Activated T-helper 1 cell treated with anti-CD3 and anti-CD28 coated beads, Interleukin-12 subunit alpha, Interleukin-12 subunit beta, Interleukin-2, Interleukin-4 antibody, amounts not matched to agents 30 ng/mL and 10 ng/mL and 1 ng/mL, durations not matched to agents 14 hours and 24 hours and 36 hours (primary cell): Measurements from ENCODE around the gene CAND2. TPM values are rescaled to one million over a fixed set of nuclear protein-coding genes. Genes with fewer than 3 reads are reported as not detected.
"Not testable (repeated sequence)": the region's sequence is repeated elsewhere in the genome, so short reads cannot be mapped to it uniquely, and the experiment has no call there.

Experiments
- DNase-seq: peaks from one replicate; pipeline ENCODE4 v3.0.0; 2021; ENCODE audit warnings: low spot score
- H3K27ac Mint-ChIP-seq: one replicate; pipeline ENCODE4 v1.8.0; 2021; ENCODE audit warnings: mild to moderate bottlenecking, mixed read lengths
- H3K27me3 Mint-ChIP-seq: one replicate; pipeline ENCODE4 v1.8.0; 2022; ENCODE audit warnings: mild to moderate bottlenecking, moderate library complexity, mixed read lengths; ENCODE audit not compliant: insufficient read depth
- H3K36me3 Mint-ChIP-seq: one replicate; pipeline ENCODE4 v1.8.0; 2021; ENCODE audit warnings: low read depth, mixed read lengths
- H3K4me1 Mint-ChIP-seq: one replicate; pipeline ENCODE4 v1.8.0; 2021; ENCODE audit warnings: low read depth, mixed read lengths
- H3K4me3 Mint-ChIP-seq: one replicate; pipeline ENCODE4 v1.8.0; 2021; ENCODE audit warnings: mild to moderate bottlenecking, moderate library complexity, mixed read lengths
- H3K9me3 Mint-ChIP-seq: one replicate; pipeline ENCODE4 v1.8.0; 2021; ENCODE audit warnings: mixed read lengths
- intact Hi-C: fragments of 100-400 bp; cut with micrococcal nuclease; formaldehyde crosslinking; loops from one replicate; pipeline ENCODE4 v1.15.1; 2024
- total RNA-seq: library from RNA; stranded (reverse); gene quantifications from 2 replicates; pipeline ENCODE4 v1.2.3, GENCODE V29; 2022

The CAND2 gene
- total RNA-seq, 1 donor from 2014 or later: 0.29 TPM

DNA sequence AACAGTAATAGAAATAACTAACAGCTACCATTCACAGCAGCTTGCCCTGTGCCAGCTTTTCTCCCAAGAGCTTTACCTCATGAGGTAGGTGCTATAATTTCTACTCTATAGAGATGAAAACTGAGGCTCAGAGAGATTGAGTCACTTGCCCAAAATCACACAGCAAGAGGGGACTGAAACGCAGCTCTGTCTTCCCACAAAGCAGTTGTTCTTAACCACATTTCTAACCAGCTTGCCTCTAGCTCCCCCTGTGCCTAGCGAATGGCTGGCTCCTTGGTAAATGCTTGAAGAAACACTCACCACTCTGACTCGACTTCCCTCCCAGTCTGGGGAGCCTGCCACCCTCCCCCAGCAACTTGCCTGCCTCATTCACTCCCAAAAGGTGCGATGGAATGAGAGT is 21.9 kb upstream of the CAND2 start:
- Mint-ChIP-seq H3K36me3 (no peaks in the 10 kb centered on the region), H3K27me3 (peaks cover 10% of the 10 kb centered on the region), H3K4me3 (no peak overlapping the region), H3K4me1 (no peaks in the 10 kb centered on the region), H3K27ac (no peak overlapping the region), H3K9me3 (no peaks in the 10 kb centered on the region)
- intact Hi-C loops: no loop called here
- no peak for DNase-seq

DNA sequence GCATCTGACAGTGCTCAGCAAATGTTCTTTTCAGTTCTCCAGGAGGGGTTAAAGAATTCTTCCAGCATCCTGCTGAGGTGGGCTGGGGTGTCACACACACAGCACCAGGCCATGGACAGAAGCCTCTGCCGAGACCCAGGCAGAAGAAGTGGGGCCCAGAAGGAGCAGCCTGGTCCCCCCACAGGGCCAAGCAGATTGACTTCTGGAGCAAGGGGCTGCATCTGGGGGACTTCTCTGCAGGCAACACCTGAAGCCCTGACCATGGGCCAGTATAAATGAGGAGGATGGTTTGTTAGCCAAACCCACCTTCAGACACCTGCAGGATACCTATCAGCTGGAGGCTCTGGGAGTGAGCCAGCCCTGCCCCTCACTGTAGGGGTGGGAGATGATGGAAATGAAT is 21.3 kb upstream of the CAND2 start:
- Mint-ChIP-seq H3K4me3 (no peak overlapping the region), H3K36me3 (no peaks in the 10 kb centered on the region), H3K9me3 (no peaks in the 10 kb centered on the region), H3K4me1 (no peaks in the 10 kb centered on the region), H3K27ac (no peak overlapping the region), H3K27me3 (peaks cover 10% of the 10 kb centered on the region)
- DNase-seq: no peak
- intact Hi-C loops: no loop called here

DNA sequence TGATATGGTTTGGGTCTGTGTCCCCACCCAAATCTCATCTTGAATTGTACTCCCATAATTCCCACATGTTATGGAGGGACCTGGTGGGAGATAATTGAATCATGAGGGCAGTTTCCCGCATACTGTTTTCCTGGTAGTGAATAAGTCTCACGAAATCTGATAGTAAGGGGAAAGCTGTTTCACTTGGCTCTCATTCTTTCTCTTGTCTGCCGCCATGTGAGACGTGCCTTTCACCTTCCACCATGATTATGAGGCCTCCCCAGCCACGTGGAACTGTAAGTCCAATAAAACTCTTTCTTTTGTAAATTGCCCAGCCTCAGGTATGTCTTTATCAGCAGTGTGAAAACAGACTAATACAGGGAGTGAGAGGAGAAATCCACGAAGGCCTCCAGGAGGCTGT is 20.5 kb upstream of the CAND2 start:
- intact Hi-C loops, H3K27ac Mint-ChIP-seq, H3K36me3 Mint-ChIP-seq, H3K9me3 Mint-ChIP-seq, H3K4me1 Mint-ChIP-seq, H3K4me3 Mint-ChIP-seq, DNase-seq: not testable (repeated sequence)
- H3K27me3 Mint-ChIP-seq: peaks cover 10% of the 10 kb centered on the region

- Mint-ChIP-seq H3K9me3 (no peaks in the 10 kb centered on the region), H3K4me1 (no peaks in the 10 kb centered on the region), H3K27me3 (peaks cover 10% of the 10 kb centered on the region), H3K4me3 (no peak overlapping the region), H3K27ac (no peak overlapping the region), H3K36me3 (no peaks in the 10 kb centered on the region)
- DNase-seq: no peak
- intact Hi-C loops: no loop called here
Measured at GRCh38 chr3:12777171-12777570, 19.3 kb upstream of the CAND2 start.

DNA sequence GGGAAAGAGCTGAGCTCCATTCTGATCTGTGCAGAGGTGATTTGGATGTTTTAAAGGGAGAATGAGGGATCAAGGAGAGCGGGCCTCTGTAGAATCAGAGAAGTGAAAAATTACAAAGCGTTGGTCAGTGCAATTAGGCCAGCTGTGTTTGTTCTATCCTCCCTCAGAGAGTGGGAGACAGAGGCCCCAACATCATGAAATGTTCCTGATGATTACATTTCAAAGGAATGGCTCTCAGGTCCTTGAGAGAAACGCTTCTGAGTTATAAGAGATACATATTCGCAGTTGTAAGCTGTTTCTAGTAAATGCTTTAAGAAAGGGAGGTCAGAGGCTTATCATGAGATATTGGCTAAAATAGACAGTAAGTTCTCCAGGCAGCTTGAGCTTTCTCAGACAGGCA is 15.7 kb upstream of the CAND2 start:
- no peak for DNase-seq
- Mint-ChIP-seq H3K36me3 (no peaks in the 10 kb centered on the region), H3K4me3 (no peak overlapping the region), H3K27me3 (peaks cover 17% of the 10 kb centered on the region), H3K9me3 (no peaks in the 10 kb centered on the region), H3K4me1 (no peaks in the 10 kb centered on the region), H3K27ac (no peak overlapping the region)
- intact Hi-C loops: no loop called here

DNA sequence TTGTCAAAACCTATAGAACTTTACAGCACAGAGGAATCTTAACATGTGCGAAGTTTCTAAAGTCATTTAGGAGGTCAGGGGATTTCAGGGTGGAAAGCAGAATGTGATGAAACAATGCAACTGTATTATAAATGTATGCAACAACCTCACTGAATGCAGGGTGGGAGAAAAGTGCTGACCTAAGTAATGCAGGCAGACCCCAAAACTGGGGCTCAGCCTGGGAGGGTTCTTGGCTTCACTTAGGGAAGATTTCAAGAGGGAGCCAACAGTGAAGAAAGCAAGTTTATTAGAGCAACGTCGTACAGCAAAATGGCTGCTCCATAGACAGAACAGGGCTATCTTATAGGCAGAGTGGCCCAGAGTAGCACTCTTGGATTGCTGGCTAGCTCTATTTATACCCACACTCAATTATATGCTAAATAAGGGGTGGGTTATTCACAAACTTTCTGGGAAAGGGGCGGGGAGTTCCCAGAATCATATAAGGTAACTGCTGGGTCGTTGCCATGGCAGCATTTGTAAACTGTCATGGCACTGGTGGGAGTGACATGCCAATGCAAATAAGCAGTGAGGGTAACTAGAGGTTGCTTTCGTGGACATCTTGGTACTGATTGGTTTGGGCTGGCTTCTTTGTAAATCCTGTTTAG is 14.2 kb upstream of the CAND2 start:
- DNase-seq: no peak
- H3K36me3 Mint-ChIP-seq: no peaks in the 10 kb centered on the region
- H3K4me1 Mint-ChIP-seq: no peaks in the 10 kb centered on the region
- no peak overlapping the region for H3K27ac Mint-ChIP-seq
- no peak overlapping the region for H3K4me3 Mint-ChIP-seq
- H3K9me3 Mint-ChIP-seq: no peaks in the 10 kb centered on the region
- peaks cover 14% of the 10 kb centered on the region for H3K27me3 Mint-ChIP-seq
- intact Hi-C loops: no loop called here

- intact Hi-C loops: no loop called here
- no peaks in the 10 kb centered on the region for H3K4me1 Mint-ChIP-seq
- no peaks in the 10 kb centered on the region for H3K9me3 Mint-ChIP-seq
- no peak for DNase-seq
- H3K4me3 Mint-ChIP-seq: no peak overlapping the region
- H3K27ac Mint-ChIP-seq: no peak overlapping the region
- no peaks in the 10 kb centered on the region for H3K36me3 Mint-ChIP-seq
- H3K27me3 Mint-ChIP-seq: peaks cover 16% of the 10 kb centered on the region
Measured at GRCh38 chr3:12785096-12785495, 11.4 kb upstream of the CAND2 start.

- H3K27ac Mint-ChIP-seq, H3K4me1 Mint-ChIP-seq, H3K4me3 Mint-ChIP-seq, H3K9me3 Mint-ChIP-seq, H3K36me3 Mint-ChIP-seq, DNase-seq: not testable (repeated sequence)
- intact Hi-C loops: loop anchor here (1.0 kb wide), 1 partner anchor 105 kb away; no protein-coding TSS in a partner anchor
- H3K27me3 Mint-ChIP-seq: peaks cover 18% of the 10 kb centered on the region
Measured at GRCh38 chr3:12787346-12787745, 9.1 kb upstream of the CAND2 start.

DNA sequence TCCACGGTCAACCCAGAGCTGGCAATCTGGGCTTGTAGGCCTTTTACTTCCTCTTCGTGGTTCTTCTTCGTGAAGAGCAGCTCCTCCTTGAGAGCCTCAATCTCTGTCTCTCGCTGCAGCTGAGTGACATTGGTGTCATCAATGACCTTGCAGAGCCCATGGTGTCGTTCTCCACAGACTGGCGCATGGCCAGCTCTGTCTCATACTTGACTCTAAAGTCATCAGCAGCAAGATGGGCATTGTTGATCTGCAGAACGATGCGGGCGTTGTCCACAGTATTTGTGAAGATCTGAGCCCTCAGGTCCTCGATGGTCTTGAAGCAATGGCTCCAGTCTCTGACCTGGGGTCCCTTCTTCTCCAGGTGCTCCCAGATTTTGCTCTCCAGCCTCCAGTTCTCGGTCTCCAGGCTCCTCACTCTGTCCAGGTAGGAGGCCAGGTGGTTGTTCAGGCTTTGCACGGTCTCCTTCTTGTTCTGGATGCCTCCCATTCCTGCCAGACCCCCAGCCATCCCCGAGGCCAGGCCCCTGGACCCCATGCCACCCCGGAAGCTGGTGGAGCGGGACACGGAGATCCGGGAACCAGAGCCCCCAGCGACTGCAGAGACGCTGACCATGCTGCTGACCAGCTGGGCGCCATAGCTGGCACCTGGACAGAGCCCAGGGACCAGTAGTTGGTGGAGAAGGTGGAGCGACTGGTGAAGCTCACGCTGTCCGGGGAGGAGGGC is 8.4 kb upstream of the CAND2 start:
- H3K27ac Mint-ChIP-seq, H3K36me3 Mint-ChIP-seq, H3K4me3 Mint-ChIP-seq, DNase-seq, H3K9me3 Mint-ChIP-seq, H3K4me1 Mint-ChIP-seq: not testable (repeated sequence)
- peaks cover 17% of the 10 kb centered on the region for H3K27me3 Mint-ChIP-seq
- intact Hi-C loops: loop anchor here (1.0 kb wide), 1 partner anchor 104 kb away; no protein-coding TSS in a partner anchor

- intact Hi-C loops: no loop called here
- peaks cover 19% of the 10 kb centered on the region for H3K27me3 Mint-ChIP-seq
Measured at GRCh38 chr3:12791430-12791829, 5.0 kb upstream of the CAND2 start.

DNA sequence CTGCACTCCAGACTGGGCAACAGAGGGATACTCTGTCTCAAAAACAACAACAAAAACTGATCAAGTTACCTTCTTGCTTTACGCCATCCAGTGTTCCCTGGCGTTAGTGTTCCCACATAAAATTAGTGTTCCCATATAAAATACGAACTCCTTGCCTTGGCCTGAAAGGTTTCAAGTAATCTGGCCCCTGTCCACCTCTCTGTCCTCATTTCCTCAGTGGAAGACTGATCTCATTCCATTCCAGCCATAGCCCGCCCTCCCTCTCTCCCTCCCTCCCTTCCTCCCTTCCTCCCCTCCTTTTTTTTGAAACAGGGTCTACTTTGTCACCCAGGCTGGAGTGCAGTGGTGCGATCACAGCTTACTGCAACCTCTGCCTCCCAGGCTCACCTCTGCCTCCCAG is 2.8 kb upstream of the CAND2 start:
- no peak overlapping the region for H3K4me3 Mint-ChIP-seq
- no peak for DNase-seq
- H3K4me1 Mint-ChIP-seq: no peaks in the 10 kb centered on the region
- H3K27ac Mint-ChIP-seq: no peak overlapping the region
- no peaks in the 10 kb centered on the region for H3K36me3 Mint-ChIP-seq
- intact Hi-C loops: no loop called here
- H3K9me3 Mint-ChIP-seq: no peaks in the 10 kb centered on the region
- H3K27me3 Mint-ChIP-seq: peaks cover 31% of the 10 kb centered on the region

More at GRCh38 chr3:12791430-12791829, 5.0 kb upstream of the CAND2 start:
- H3K9me3 Mint-ChIP-seq: no peaks in the 10 kb centered on the region
- no peak overlapping the region for H3K27ac Mint-ChIP-seq
- H3K4me1 Mint-ChIP-seq: no peaks in the 10 kb centered on the region
- no peaks in the 10 kb centered on the region for H3K36me3 Mint-ChIP-seq
- no peak for DNase-seq
- no peak overlapping the region for H3K4me3 Mint-ChIP-seq

- H3K4me1 Mint-ChIP-seq: no peaks in the 10 kb centered on the region
- intact Hi-C loops: no loop called here
- H3K27me3 Mint-ChIP-seq: peaks cover 32% of the 10 kb centered on the region
- no peak overlapping the region for H3K4me3 Mint-ChIP-seq
- no peaks in the 10 kb centered on the region for H3K9me3 Mint-ChIP-seq
- DNase-seq: no peak
- no peaks in the 10 kb centered on the region for H3K36me3 Mint-ChIP-seq
- no peak overlapping the region for H3K27ac Mint-ChIP-seq
Measured at GRCh38 chr3:12797124-12797891, 828 bp downstream of the CAND2 start.

GRCh38 chr3:12797892-12798558 is 1.5 kb downstream of the CAND2 start:
- Mint-ChIP-seq H3K27me3 (peaks cover 30% of the 10 kb centered on the region), H3K9me3 (no peaks in the 10 kb centered on the region), H3K4me1 (no peaks in the 10 kb centered on the region), H3K27ac (no peak overlapping the region), H3K36me3 (no peaks in the 10 kb centered on the region), H3K4me3 (no peak overlapping the region)
- DNase-seq: no peak
- intact Hi-C loops: no loop called here
